GM19397 (cell line): ENCODE data around the gene GADD45GIP1.
A peak's percentile ranks its signal among the peaks of the same experiment; 100 is the strongest.
"Not testable (repeated sequence)": the region's sequence is repeated elsewhere in the genome, so short reads cannot be mapped to it uniquely, and the experiment has no call there.

Source experiments
- ATAC-seq: cut with Tn5 transposase; IDR thresholded peaks from one replicate; pipeline ENCODE4 v1.9.1; 2021; ENCODE audit warnings: mild to moderate bottlenecking, moderate library complexity; ENCODE audit not compliant: unreplicated experiment

GADD45GIP1 gene

DNA sequence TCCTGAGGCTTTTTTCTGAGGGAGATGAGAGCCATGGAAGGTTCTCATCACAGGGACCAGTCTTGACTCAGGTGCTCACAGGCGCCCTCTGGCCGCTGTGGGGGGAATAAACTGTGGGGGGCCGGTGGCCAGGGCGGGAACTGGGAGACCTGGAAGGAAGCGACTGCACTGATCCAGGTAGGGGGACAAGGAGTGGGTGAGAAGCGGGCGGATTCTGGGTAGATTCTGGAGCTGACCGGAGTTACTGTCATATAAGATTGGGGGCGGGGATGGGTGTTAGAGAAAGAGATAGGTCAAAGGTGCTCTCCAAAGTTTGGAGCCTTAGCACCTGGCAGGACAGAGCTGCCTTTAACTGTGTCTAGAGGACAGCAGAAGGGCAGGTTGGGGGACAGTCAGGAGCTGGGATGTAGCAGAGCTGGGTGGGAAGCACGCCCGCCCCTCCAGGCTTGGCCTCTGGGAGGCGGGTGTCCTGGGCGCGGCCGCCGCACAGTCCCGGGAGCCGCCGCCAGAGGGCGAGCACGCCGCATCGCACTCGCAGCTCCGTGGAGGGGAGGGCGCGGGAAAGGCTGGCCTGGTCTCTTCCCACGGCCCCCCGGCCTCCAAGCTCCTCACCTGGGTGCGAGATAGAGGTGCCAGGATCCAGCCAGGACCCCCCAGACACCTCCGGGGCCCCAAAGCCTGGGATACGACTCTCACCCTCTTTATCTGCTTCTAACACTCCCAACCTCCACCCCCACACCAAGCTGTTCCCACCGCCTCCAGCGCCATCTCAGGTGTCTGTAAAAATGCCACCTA is 8.2 kb upstream of the GADD45GIP1 start:
- peak; percentile 79 for ATAC-seq

- ATAC-seq = no peak
Observed at GRCh38 chr19:12959481-12959880, 2.5 kb upstream of the GADD45GIP1 start.

GRCh38 chr19:12957389-12957952 is 448 bp upstream of the GADD45GIP1 start:
- not testable (repeated sequence) for ATAC-seq

DNA sequence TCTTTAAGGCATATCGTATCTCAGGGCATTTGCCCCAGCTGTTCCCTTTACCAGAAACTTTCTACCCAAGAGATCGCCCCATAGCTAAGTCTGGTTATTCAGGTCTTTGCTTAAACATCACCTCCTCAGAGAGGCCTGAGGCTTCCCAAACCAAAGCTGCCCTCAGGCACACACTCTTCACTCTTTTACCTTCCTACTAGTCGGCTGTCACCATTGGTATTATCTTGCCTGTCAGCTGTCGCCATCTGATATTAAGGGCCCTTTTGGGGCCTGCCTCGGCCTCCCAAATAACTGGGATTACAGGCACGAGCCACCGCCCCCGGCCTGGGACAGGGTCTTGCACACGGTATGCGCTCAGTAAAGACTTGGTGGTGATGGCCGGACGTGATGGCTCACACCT is 1.0 kb downstream of the GADD45GIP1 start:
- no peak for ATAC-seq

DNA sequence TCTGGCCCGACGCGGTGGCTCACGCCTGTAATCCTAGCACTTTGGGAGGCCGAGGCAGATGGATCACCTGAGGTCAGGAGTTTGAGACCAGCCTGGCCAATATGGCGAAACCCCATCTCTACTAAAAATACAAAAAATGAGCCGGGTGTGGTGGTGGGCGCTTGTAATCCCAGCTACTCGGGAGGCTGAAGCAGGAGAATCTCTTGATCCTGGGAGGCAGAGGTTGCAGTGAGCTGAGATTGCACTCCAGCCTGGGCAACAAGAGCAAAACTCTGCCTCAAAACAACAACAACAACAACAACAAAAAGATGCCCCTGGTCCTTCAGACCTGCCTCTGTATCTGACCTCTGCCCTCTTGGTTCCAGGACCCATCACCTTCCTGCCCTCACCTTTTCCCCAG is 1.4 kb downstream of the GADD45GIP1 start:
- ATAC-seq = not testable (repeated sequence)

- no peak for ATAC-seq
Observed at GRCh38 chr19:12954612-12954962, 2.4 kb downstream of the GADD45GIP1 start.

- ATAC-seq = no peak
Observed at GRCh38 chr19:12953799-12954611, 3.0 kb downstream of the GADD45GIP1 start.

- no peak for ATAC-seq
Observed at GRCh38 chr19:12953138-12953798, 3.8 kb downstream of the GADD45GIP1 start.

DNA sequence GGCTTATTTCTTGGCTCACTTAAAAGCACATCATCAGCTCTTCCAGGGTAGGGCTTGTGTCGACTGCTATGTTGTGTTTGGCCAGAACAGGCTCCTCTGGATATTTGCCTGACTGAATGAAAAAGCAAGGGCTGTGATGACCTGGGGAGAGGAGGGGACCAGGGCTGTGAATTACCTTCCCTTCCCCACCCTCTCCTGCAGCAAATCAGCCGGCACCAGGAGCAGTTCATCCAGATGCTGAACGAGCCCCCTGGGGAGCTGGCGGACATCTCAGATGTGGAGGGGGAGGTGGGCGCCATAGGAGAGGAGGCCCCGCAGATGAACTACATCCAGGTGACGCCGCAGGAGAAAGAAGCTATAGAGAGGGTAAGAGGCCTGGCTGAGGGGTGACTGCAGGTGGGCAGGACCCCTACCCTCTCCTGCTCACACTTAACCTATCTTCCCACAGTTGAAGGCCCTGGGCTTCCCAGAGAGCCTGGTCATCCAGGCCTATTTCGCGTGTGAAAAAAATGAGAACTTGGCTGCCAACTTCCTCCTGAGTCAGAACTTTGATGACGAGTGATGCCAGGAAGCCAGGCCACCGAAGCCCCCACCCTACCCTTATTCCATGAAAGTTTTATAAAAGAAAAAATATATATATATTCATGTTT is 4.4 kb downstream of the GADD45GIP1 start:
- ATAC-seq = no peak

DNA sequence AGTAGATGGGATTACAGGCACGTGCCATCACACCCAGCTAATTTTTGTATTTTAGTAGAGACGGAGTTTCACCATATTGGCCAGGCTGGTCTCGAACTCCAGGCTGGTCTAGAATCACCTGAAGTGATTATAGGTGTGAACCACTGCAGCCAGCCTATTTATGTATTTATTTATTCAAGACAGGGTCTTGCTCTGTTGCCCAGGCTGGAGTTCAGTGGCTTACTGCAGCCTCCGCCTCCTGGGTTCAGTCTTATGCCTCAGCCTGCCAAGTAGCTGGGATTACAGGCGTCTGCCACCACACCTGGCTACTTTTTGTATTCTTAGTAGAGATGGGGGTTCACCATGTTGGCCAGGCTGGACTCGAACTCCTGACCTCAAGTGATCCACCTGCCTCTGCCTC is 5.0 kb downstream of the GADD45GIP1 start:
- not testable (repeated sequence) for ATAC-seq

GRCh38 chr19:12949363-12950283 is 7.4 kb downstream of the GADD45GIP1 start:
- no peak for ATAC-seq

- no peak for ATAC-seq
Observed at GRCh38 chr19:12948612-12949362, 8.2 kb downstream of the GADD45GIP1 start.

DNA sequence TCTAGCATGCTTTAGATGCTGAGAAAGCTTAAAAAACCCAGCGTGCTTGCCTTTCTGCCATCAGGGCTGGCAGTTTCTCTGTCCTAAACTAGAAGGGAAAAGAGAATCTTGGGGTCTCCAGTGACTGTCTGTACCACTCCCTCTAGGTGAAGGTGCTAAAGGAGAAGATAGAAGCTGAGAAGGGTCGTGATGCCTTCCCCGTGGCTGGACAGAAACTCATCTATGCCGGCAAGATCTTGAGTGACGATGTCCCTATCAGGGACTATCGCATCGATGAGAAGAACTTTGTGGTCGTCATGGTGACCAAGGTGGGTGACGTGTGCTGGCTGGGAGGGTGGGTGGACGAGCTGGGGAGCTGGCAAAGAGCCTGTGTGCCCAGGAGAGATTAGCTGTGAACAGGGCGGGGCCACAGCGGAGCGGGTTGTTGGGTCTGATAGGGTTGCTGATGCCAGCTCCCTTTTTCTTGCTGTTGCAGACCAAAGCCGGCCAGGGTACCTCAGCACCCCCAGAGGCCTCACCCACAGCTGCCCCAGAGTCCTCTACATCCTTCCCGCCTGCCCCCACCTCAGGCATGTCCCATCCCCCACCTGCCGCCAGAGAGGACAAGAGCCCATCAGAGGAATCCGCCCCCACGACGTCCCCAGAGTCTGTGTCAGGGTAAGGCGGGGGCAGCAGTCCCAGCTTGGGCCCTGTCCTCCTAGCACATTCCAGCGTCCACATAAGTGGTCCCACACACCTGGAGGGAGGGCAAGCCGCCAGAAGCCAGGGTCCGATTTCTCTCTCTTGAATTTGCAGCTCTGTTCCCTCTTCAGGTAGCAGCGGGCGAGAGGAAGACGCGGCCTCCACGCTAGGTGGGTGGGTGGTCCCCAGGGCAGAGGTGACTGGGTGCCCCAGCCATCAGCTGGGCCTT is 9.1 kb downstream of the GADD45GIP1 start:
- ATAC-seq = no peak

DNA sequence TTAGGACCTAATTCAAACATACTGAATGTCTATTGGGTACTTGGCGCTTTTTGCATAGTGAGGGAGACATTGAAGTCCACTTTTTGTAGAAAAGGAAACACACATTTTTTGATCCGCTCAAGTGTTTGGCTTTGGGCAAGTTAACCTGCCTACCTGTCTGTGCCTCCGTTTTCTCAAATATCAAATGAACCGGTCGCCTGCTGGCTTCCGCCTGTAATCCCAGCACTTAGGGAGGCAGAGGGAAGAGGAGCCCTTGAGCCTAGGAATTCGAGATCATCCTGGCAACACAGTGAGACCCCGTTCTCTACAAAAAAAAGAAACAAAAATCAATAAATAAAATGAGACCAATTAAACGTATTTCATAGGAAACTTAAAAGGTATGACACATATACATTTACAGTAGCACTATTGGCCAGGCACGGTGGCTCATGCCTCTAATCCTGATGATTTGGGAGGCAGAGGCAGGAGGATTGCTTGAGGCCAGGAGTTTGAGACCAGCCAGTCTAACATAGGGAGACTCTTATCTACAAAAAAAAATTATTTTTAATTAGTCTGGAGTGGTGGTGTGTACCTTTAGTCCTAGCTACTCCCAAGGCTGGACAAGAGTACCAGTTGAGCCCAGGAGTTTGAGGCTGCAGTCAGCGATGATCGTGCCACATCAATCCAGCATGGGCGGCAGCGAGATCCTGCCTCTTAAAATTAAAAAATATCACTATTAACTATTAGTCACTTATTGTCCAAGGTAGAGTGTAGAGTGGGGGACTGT is 10.1 kb downstream of the GADD45GIP1 start:
- ATAC-seq = no peak

DNA sequence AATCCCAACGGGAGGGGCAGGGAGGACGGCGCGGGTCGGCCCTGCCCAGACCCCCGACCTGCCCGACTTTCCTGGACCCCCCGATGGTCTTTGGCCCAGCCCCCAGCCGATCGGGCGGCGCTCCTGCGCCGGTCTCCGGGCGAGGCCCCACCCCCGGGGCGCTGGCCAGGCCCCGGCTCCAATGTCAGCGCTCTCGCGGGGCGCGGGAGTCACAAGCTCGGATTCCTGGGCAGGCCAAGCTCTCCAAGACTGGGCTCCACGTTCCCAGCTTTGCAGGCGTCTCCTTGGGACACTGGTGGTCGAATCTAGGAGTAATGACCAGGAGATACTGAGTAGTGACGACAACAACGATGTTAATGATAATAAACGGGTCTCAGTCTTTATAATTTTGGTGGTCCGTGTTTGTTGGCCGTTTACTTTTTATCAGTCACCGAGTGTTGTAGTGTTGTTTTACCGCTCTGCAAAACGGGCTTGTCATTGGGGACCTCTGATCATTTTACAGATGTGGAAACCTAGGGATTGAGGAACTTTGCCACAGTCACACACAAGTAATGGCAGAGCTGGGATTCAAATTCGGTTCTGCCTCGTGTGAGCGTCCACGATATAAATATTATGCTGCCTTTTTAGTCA is 10.8 kb downstream of the GADD45GIP1 start:
- peak; percentile 41 for ATAC-seq

DNA sequence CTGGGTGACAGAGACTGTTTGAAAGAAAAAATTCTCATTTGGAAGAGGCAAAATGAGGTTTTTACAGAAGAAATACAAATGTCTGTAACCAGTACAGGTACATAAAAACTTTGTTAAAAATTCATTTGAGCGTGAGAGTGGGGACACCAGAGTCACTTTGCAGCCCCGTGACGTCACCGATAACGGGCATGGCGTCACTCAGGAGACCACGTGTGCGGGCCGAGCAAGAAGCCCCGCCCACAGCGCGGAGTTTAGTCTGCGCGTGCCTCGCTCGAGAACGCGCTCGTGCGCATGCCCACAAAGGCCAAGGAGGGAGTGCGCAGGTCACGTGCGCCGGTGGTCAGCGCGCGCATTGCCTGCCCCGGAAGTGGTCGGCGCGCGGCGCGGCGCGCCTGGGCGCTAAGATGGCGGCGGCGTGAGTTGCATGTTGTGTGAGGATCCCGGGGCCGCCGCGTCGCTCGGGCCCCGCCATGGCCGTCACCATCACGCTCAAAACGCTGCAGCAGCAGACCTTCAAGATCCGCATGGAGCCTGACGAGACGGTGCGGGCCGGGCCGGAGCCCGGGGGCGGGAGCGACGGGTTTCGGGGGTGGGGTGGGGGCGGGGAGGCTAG is 11.4 kb downstream of the GADD45GIP1 start, which contains the start of gene RAD23A:
RAD23A (plus strand) TSS at position 384 of the 613 bp plus-strand sequence; CDS start at position 471, 87 bp downstream.
- ATAC-seq = peak; percentile 81
